Measurements from ENCODE around the gene ARID1B.

GRCh38 chr6:157184202-157185015 lies 407.2 kb downstream of the ARID1B start:
- TF ChIP-seq CTCF (CRISPR knock-in tag; IDR thresholded peaks at IDR 0.05): peak; percentile 91
- TF ChIP-seq EZH2 (conservative IDR thresholded peaks at IDR 0.05; ENCODE audit: low read depth, low read length): no peak
- TF ChIP-seq EP300 (IDR thresholded peaks at IDR 0.05; ENCODE audit: low read depth in 2 of 2, low read length in 2 of 2): no peak
- no peak for TF ChIP-seq EP300 (CRISPR knock-in tag; IDR thresholded peaks at IDR 0.05; ENCODE audit: borderline replicate concordance)
- no peak for TF ChIP-seq ZNF276 (CRISPR knock-in tag; IDR thresholded peaks at IDR 0.05; ENCODE audit: low read depth)
- no peak for TF ChIP-seq BRCA1 (CRISPR knock-in tag; IDR thresholded peaks at IDR 0.05)
